HepG2 (cell line): Measurements from ENCODE around the gene PTGES3. TPM values are rescaled to one million over a fixed set of nuclear protein-coding genes. Genes with fewer than 3 reads are reported as not detected.

ENCODE experiments used
- EZH2 ChIP-seq: conservative IDR thresholded peaks from 2 replicates; pipeline ENCODE4 v1.6.1; 2012; ENCODE audit warnings: mild to moderate bottlenecking, low read depth, low read length, moderate library complexity
- GZF1 ChIP-seq: sonication (generic); formaldehyde crosslinking; IDR thresholded peaks from 2 replicates; pipeline ENCODE4 v1.5.1; 2020; ENCODE audit warnings: mild to moderate bottlenecking, missing genetic modification reagents
- HOXA5 ChIP-seq: sonication (generic); formaldehyde crosslinking; IDR thresholded peaks from 2 replicates; pipeline ENCODE4 v1.4.0; 2020; ENCODE audit warnings: missing genetic modification reagents
- KMT2B ChIP-seq: IDR thresholded peaks from 2 replicates; pipeline ENCODE4 v1.6.1; 2016; ENCODE audit warnings: missing genetic modification reagents, missing compliant biosample characterization
- NR1H2 ChIP-seq: sonication (generic); formaldehyde crosslinking; IDR thresholded peaks from 2 replicates; pipeline ENCODE4 v1.8.1; 2022; ENCODE audit warnings: low read depth, missing genetic modification reagents, borderline replicate concordance
- RAD21 ChIP-seq: fragments of 450-650 bp; formaldehyde crosslinking; IDR thresholded peaks from 2 replicates; pipeline ENCODE4 v1.5.0; 2020; ENCODE audit warnings: mild to moderate bottlenecking
- RNF2 ChIP-seq: fragments of 450-650 bp; conservative IDR thresholded peaks from 2 replicates; pipeline ENCODE4 v1.6.1; 2016; ENCODE audit warnings: low read depth
- SP140L ChIP-seq: sonication (generic); formaldehyde crosslinking; IDR thresholded peaks from 2 replicates; pipeline ENCODE4 v1.4.0; 2020; ENCODE audit warnings: missing genetic modification reagents, borderline replicate concordance
- SRSF4 ChIP-seq: fragments of 200-400 bp; formaldehyde crosslinking; IDR thresholded peaks from one replicate; pipeline ENCODE4 v1.6.1; 2018; ENCODE audit warnings: mild to moderate bottlenecking, low read depth, low read length, moderate library complexity; ENCODE audit not compliant: poor library complexity, severe bottlenecking
- SYNCRIP ChIP-seq: fragments of 200-400 bp; formaldehyde crosslinking; IDR thresholded peaks from 2 replicates; pipeline ENCODE4 v1.6.1; 2018; ENCODE audit warnings: mild to moderate bottlenecking, low read depth, low read length; ENCODE audit not compliant: insufficient read depth
- ZEB1 ChIP-seq: IDR thresholded peaks from 2 replicates; pipeline ENCODE4 v1.6.1; 2012; ENCODE audit warnings: mild to moderate bottlenecking, low read depth, inconsistent platforms; ENCODE audit not compliant: insufficient replicate concordance
- ZNF205 ChIP-seq: IDR thresholded peaks from 2 replicates; pipeline ENCODE4 v1.6.1; 2018; ENCODE audit warnings: missing biosample characterization, missing genetic modification reagents
- ZNF33A ChIP-seq: sonication (generic); formaldehyde crosslinking; IDR thresholded peaks from 2 replicates; pipeline ENCODE4 v1.5.1; 2020; ENCODE audit warnings: missing genetic modification reagents, mild to moderate bottlenecking, moderate library complexity, borderline replicate concordance
- ZNF34 ChIP-seq: sonication (generic); formaldehyde crosslinking; IDR thresholded peaks from 2 replicates; pipeline ENCODE4 v1.4.0; 2020; ENCODE audit warnings: mild to moderate bottlenecking, missing genetic modification reagents, borderline replicate concordance
- ZNF484 ChIP-seq: sonication (generic); formaldehyde crosslinking; IDR thresholded peaks from 2 replicates; pipeline ENCODE4 v1.5.1; 2020; ENCODE audit warnings: mild to moderate bottlenecking, low read depth, missing genetic modification reagents, borderline replicate concordance
- ZNF564 ChIP-seq: sonication (generic); formaldehyde crosslinking; IDR thresholded peaks from 2 replicates; pipeline ENCODE4 v1.8.1; 2023; ENCODE audit warnings: mild to moderate bottlenecking, missing genetic modification reagents
- ZNF619 ChIP-seq: sonication (generic); formaldehyde crosslinking; IDR thresholded peaks from 2 replicates; pipeline ENCODE4 v1.4.0; 2020; ENCODE audit warnings: mild to moderate bottlenecking, missing genetic modification reagents
- ZNF790 ChIP-seq: sonication (generic); formaldehyde crosslinking; IDR thresholded peaks from 2 replicates; pipeline ENCODE4 v1.8.0; 2022; ENCODE audit warnings: missing genetic modification reagents, mild to moderate bottlenecking, borderline replicate concordance
- ZSCAN12 ChIP-seq: sonication (generic); formaldehyde crosslinking; IDR thresholded peaks from 2 replicates; pipeline ENCODE4 v1.9.0; 2021; ENCODE audit warnings: mild to moderate bottlenecking, missing genetic modification reagents
- polyA plus RNA-seq, 8 experiments: library from polyadenylated mRNA; depleted of rRNA in 3 of 8; stranded (reverse) in 7 of 8; unstranded in 1 of 8; fragments of >200 nt; fragmentation: Illumina TruSeq in 4 of 8; extraction: Trizol in 4 of 8; gene quantifications; 2 replicates each; pipeline versions ENCODE4 v1.2.1 to v1.2.3, GENCODE V29; 2011 to 2016; ENCODE audit warnings: low read depth in 4 of 8, missing spikeins in 1 of 8, mixed read lengths in 1 of 8; ENCODE audit not compliant: insufficient read depth in 1 of 8
- total RNA-seq, 5 experiments: library from RNA; depleted of rRNA; stranded (reverse); fragments of >200 nt; fragmentation: Illumina TruSeq; extraction: Trizol; gene quantifications; 2 replicates each; pipeline ENCODE4 v1.2.3, GENCODE V29; 2016; ENCODE audit warnings: low read depth in 1 of 5
- TF ChIP-seq, protein P1 (sequence below): sonication (generic); formaldehyde crosslinking; IDR thresholded peaks from 2 replicates; pipeline ENCODE4 v1.5.0; 2020; ENCODE audit warnings: missing genetic modification reagents
- TF ChIP-seq, protein P2 (sequence below): sonication (generic); formaldehyde crosslinking; IDR thresholded peaks from 2 replicates; pipeline ENCODE4 v1.4.0; 2020; ENCODE audit warnings: missing genetic modification reagents
- TF ChIP-seq, protein P3 (sequence below): sonication (generic); formaldehyde crosslinking; IDR thresholded peaks from 2 replicates; pipeline ENCODE4 v1.4.0; 2020; ENCODE audit warnings: mild to moderate bottlenecking, missing genetic modification reagents
- TF ChIP-seq, protein P4 (sequence below): sonication (generic); formaldehyde crosslinking; IDR thresholded peaks from 2 replicates; pipeline ENCODE4 v1.5.0; 2020; ENCODE audit warnings: missing genetic modification reagents
- TF ChIP-seq, protein P5 (sequence below): sonication (generic); formaldehyde crosslinking; IDR thresholded peaks from 2 replicates; pipeline ENCODE4 v1.9.0; 2022; ENCODE audit warnings: missing genetic modification reagents, mild to moderate bottlenecking, borderline replicate concordance

PTGES3 gene
- total and polyA plus RNA-seq, 2 of the 13 experiments (the other 11 are each of a cell fraction or from before 2014, with no cell fraction given), result 54.4 to 159 TPM

DNA sequence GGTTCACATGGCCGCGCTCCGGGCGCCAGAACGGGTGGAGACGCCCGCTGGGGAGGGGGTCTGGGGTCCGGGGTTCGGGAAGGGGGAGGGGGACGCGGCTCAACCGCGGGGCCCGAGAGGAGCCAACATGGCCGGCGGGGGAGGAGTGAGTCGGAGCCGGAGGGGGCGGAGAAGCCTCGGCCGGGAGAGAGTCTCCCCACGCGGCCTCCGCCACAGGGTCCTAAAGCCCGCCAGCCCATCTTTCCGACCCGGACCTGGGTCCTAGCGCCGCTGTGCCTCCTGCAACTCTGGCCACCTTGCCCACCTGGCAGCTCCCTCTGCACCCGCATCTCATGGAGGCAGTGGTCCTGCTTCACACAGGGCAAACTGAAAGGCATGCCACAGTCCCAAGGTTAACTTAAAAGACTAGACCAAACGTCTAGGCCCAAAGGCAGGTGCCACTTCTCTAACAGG lies 57.9 kb downstream of the PTGES3 start, which contains the start of gene BAZ2A (continued):
- TF ChIP-seq ZNF564 (no peak), RAD21 (CRISPR knock-in tag) (no peak), SYNCRIP (no peak), ZEB1 (no peak), RNF2 (no peak), ZNF34 (CRISPR knock-in tag) (no peak), HOXA5 (CRISPR knock-in tag) (0 out of 2 replicates have a peak, but pooled peaks have one; percentile 47), ZNF619 (no peak), KMT2B (peak; percentile 78), ZNF33A (CRISPR knock-in tag) (no peak), ZSCAN12 (CRISPR knock-in tag) (no peak), ZNF790 (no peak), NR1H2 (CRISPR knock-in tag) (no peak), ZNF484 (CRISPR knock-in tag) (no peak), SP140L (CRISPR knock-in tag) (no peak), GZF1 (no peak), ZNF205 (CRISPR knock-in tag) (peak; percentile 72), EZH2 (no peak), SRSF4 (no peak)
- TF ChIP-seq, protein P1, sequence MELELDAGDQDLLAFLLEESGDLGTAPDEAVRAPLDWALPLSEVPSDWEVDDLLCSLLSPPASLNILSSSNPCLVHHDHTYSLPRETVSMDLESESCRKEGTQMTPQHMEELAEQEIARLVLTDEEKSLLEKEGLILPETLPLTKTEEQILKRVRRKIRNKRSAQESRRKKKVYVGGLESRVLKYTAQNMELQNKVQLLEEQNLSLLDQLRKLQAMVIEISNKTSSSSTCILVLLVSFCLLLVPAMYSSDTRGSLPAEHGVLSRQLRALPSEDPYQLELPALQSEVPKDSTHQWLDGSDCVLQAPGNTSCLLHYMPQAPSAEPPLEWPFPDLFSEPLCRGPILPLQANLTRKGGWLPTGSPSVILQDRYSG (CRISPR knock-in tag), result no peak
- TF ChIP-seq, protein P2, sequence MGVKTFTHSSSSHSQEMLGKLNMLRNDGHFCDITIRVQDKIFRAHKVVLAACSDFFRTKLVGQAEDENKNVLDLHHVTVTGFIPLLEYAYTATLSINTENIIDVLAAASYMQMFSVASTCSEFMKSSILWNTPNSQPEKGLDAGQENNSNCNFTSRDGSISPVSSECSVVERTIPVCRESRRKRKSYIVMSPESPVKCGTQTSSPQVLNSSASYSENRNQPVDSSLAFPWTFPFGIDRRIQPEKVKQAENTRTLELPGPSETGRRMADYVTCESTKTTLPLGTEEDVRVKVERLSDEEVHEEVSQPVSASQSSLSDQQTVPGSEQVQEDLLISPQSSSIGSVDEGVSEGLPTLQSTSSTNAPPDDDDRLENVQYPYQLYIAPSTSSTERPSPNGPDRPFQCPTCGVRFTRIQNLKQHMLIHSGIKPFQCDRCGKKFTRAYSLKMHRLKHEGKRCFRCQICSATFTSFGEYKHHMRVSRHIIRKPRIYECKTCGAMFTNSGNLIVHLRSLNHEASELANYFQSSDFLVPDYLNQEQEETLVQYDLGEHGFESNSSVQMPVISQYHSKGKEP (CRISPR knock-in tag), result peak; percentile 65; the same call in 1 of the 2 replicates
- TF ChIP-seq, protein P3, sequence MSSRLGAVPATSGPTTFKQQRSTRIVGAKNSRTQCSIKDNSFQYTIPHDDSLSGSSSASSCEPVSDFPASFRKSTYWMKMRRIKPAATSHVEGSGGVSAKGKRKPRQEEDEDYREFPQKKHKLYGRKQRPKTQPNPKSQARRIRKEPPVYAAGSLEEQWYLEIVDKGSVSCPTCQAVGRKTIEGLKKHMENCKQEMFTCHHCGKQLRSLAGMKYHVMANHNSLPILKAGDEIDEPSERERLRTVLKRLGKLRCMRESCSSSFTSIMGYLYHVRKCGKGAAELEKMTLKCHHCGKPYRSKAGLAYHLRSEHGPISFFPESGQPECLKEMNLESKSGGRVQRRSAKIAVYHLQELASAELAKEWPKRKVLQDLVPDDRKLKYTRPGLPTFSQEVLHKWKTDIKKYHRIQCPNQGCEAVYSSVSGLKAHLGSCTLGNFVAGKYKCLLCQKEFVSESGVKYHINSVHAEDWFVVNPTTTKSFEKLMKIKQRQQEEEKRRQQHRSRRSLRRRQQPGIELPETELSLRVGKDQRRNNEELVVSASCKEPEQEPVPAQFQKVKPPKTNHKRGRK (CRISPR knock-in tag), result no peak
- TF ChIP-seq, protein P4, sequence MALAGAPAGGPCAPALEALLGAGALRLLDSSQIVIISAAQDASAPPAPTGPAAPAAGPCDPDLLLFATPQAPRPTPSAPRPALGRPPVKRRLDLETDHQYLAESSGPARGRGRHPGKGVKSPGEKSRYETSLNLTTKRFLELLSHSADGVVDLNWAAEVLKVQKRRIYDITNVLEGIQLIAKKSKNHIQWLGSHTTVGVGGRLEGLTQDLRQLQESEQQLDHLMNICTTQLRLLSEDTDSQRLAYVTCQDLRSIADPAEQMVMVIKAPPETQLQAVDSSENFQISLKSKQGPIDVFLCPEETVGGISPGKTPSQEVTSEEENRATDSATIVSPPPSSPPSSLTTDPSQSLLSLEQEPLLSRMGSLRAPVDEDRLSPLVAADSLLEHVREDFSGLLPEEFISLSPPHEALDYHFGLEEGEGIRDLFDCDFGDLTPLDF, result no peak
- TF ChIP-seq, protein P5, sequence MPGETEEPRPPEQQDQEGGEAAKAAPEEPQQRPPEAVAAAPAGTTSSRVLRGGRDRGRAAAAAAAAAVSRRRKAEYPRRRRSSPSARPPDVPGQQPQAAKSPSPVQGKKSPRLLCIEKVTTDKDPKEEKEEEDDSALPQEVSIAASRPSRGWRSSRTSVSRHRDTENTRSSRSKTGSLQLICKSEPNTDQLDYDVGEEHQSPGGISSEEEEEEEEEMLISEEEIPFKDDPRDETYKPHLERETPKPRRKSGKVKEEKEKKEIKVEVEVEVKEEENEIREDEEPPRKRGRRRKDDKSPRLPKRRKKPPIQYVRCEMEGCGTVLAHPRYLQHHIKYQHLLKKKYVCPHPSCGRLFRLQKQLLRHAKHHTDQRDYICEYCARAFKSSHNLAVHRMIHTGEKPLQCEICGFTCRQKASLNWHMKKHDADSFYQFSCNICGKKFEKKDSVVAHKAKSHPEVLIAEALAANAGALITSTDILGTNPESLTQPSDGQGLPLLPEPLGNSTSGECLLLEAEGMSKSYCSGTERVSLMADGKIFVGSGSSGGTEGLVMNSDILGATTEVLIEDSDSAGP (CRISPR knock-in tag), result peak; percentile 98
